Sigmoid colon (tissue), 4 donors: Measurements from ENCODE around the gene RLN3.

ENCODE experiments used
- CTCF ChIP-seq, 4 experiments: fragments of 450-650 bp in 3 of 4; fragments of 200-600 bp in 1 of 4; IDR thresholded peaks; one replicate each; pipeline ENCODE4 v1.5.1; 2016 to 2019; ENCODE audit warnings: antibody characterized with exemption in 4 of 4, mild to moderate bottlenecking in 3 of 4, moderate library complexity in 2 of 4
- EP300 ChIP-seq, 4 donors: sonication (generic); formaldehyde crosslinking; IDR thresholded peaks; one replicate each; pipeline ENCODE4 v1.6.1; 2017; ENCODE audit warnings: antibody characterized with exemption in 4 of 4

GRCh38 chr19:14053500-14053899 lies 25.6 kb downstream of the RLN3 start:
- TF ChIP-seq EP300 (IDR thresholded peaks at IDR 0.05) (no peak), CTCF (IDR thresholded peaks at IDR 0.05) (no peak)
